GM10847 (cell line): ENCODE measurements around the gene RBFOX1.

ENCODE experiments used
- POLR2A ChIP-seq: IDR thresholded peaks from 2 replicates; pipeline ENCODE4 v1.6.1; 2011; ENCODE audit not compliant: insufficient read length; ENCODE audit errors: extremely low read depth

RBFOX1 gene

GRCh38 chr16:7321661-7322060 is 11.0 kb upstream of the RBFOX1 start:
- TF ChIP-seq POLR2A = no peak

GRCh38 chr16:7324321-7324720 is 8.3 kb upstream of the RBFOX1 start:
- TF ChIP-seq POLR2A = no peak

GRCh38 chr16:7325834-7326233 is 6.8 kb upstream of the RBFOX1 start:
- TF ChIP-seq POLR2A = no peak

DNA sequence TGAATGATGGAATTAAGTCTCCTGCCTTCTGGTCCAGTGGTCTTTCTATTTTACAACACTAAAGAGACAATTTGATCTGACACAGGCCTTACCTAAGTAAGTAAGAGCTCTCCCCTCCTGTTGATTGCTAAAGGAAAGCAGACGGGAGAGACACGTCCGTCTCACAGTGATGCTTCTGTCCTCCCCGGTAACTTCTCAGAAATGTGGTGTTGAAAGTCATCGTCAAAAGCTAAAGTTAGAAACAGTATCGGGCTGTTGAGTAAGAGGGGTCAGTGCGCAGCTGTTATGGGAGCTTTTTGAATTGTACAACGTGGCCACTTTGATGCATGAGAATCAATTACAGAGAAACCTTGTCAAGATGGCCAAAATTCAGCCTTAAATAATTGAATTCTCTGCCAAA is 1.9 kb upstream of the RBFOX1 start:
- no peak for TF ChIP-seq POLR2A

DNA sequence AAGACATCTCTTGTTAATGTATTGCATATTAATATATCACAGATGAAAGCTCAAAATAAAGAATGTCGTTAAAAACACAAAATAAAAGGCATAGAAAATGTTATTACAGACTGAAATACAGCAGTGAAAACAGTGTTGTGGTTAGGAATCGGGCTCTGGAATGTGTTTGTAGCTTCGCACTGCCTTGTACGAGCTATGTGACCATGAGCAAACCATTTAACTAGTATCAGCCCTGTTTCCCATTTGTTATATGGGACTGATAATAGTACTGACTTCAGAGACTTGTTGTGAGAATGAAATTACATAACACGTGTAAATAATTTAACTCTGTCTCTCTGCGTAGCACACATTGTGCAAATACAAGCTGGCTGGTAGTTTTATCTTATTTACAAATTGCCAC is 648 bp upstream of the RBFOX1 start:
- no peak for TF ChIP-seq POLR2A

GRCh38 chr16:7333180-7333725 is 608 bp downstream of the RBFOX1 start:
- TF ChIP-seq POLR2A = no peak

- TF ChIP-seq POLR2A = no peak
Observed at GRCh38 chr16:7334801-7335560, 2.3 kb downstream of the RBFOX1 start.

- no peak for TF ChIP-seq POLR2A
Observed at GRCh38 chr16:7335991-7336634, 3.5 kb downstream of the RBFOX1 start.

GRCh38 chr16:7336742-7337141 is 4.1 kb downstream of the RBFOX1 start:
- TF ChIP-seq POLR2A = no peak

GRCh38 chr16:7338826-7339225 is 6.2 kb downstream of the RBFOX1 start:
- TF ChIP-seq POLR2A = no peak

DNA sequence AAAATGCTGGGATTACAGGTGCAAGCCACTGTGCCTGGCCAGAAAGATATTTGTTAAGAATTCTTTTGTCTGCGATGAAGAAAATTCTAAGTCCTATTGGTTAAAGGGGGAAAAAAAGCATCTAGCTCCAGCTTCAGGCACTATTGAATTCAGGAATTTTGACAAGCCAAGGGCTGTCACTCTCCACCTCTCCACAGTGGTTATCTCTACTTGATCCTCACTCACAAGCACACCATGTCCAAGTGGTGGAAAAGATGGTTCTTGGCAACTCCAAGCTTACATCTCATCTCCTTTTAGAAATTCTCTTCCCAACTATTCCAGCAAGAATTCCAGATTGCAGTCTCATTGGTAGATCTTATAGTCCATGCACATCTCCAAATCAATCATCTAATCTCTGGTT is 7.1 kb downstream of the RBFOX1 start:
- TF ChIP-seq POLR2A = no peak

DNA sequence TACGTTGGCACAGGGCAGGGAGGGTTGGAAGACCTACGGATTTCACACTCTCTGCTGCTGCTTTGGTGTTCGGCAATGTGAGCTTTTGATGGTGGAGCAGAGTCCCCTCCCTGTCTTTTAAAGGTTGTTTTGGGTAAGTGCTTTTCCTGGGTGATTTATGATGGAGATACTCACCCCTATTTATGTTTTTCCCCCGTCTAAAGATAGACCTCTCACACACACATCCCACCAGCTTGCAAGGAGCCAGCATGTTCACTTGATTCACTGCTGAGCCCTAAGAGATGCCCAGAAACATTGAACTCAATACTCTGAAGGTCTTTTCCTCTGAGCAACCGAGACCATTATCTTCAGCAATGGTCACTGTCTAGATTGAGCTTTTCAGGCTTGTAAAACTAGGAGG is 8.3 kb downstream of the RBFOX1 start:
- TF ChIP-seq POLR2A = no peak

DNA sequence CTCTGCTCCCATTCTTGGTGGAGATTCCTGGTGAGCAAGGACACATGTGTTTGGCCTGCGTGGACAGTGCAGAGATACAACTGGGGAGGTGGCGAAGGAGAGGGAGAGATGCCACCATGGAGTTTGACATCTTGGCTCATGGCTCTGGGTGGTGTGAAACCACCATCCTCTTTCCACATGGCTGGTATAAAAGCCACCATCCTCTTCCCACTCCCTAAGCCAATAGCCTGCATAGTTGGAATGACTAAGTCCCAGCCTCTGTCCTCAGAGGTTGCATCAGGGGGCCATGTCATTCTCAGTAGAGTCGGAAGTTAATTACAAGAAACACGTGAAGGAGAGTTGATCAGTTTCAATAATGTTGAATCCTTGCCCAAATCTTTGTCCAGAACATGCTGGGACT is 10.0 kb downstream of the RBFOX1 start:
- no peak for TF ChIP-seq POLR2A

GRCh38 chr16:7343243-7343642 is 10.6 kb downstream of the RBFOX1 start:
- TF ChIP-seq POLR2A = no peak

DNA sequence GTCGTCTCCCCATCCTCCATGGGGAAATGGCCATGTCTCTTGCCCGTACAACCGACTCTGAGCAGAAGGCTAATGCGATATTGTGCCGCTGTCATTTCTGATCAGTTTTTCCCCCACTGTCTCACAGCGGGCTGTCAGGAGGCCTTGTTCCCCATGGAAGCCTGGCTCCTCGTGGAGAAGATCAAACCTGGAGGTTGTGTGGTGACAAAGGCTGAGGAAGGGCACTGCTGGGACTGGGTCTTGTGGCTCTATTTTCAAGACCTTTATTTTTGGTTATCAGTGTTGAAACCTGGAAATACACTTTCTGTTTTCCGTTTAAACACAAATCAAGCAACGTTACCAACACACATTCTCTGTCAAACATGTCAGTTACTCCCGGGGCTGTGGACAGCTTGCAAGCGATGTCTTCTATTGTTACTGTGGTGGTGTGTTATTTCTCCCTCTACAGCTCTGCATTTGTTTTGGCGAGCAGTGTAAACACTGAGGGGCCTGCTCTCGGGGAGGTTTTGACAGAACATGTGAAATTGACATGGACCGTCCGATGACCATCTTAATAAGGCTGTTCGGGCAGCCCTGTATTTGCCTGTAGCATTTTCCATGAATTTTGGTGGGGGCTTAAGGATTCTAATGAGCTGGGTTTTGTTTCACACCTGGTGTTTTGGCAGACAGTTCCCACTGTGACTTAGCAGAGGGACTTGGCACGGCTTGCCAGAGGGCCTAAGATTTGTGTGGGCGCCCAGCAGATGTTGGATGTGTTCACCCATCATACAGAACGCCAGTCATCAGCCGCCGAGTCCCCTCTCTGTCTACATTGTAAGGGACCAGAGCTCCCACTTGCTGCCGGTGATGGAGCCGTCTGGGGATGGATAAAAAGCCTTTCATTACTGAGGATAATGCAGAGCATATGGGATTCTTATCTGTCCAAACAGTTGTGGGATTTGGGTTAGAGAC is 12.5 kb downstream of the RBFOX1 start:
- TF ChIP-seq POLR2A = no peak
